Stimulated activated naive CD4-positive, alpha-beta T cell (primary cell): ENCODE results near the gene PDAP1.
A peak's percentile ranks its signal among the peaks of the same experiment; 100 is the strongest.
"Not testable (repeated sequence)": the region's sequence is repeated elsewhere in the genome, so short reads cannot be mapped to it uniquely, and the experiment has no call there.

ENCODE experiments used
- DNase-seq, 6 experiments: peaks; one replicate each; lab custom pipeline; 2025; lab: John Stamatoyannopoulos, UW

Gene PDAP1

GRCh38 chr7:99424932-99425730 is 16.7 kb upstream of the PDAP1 start:
- DNase-seq, result no peak

GRCh38 chr7:99422625-99423024 is 14.2 kb upstream of the PDAP1 start:
- no peak for DNase-seq

GRCh38 chr7:99422186-99422585 is 13.8 kb upstream of the PDAP1 start:
- DNase-seq, result no peak

- DNase-seq, result no peak
Observed at GRCh38 chr7:99420986-99421385, 12.6 kb upstream of the PDAP1 start.

- no peak for DNase-seq
Observed at GRCh38 chr7:99420213-99420612, 11.8 kb upstream of the PDAP1 start.

- DNase-seq, result no peak
Observed at GRCh38 chr7:99419323-99420021, 11.1 kb upstream of the PDAP1 start.

- DNase-seq, result no peak
Observed at GRCh38 chr7:99418260-99418659, 9.9 kb upstream of the PDAP1 start.

GRCh38 chr7:99415513-99416127 is 7.2 kb upstream of the PDAP1 start:
- DNase-seq, result not testable (repeated sequence)

- DNase-seq, result no peak
Observed at GRCh38 chr7:99410635-99411034, 2.2 kb upstream of the PDAP1 start.

- DNase-seq, result peak in 1 of 6 experiments; percentile 17
Observed at GRCh38 chr7:99409806-99410205, 1.4 kb upstream of the PDAP1 start.

GRCh38 chr7:99409192-99409572 is 785 bp upstream of the PDAP1 start:
- DNase-seq, result peak in 2 of 6 experiments; percentile 49 to 65

GRCh38 chr7:99407872-99408378 is 472 bp downstream of the PDAP1 start:
- DNase-seq, result peak in 3 of 6 experiments; percentile 20 to 54 (median 44)

- no peak for DNase-seq
Observed at GRCh38 chr7:99406557-99406956, 1.8 kb downstream of the PDAP1 start.

GRCh38 chr7:99404977-99405320 is 3.4 kb downstream of the PDAP1 start:
- DNase-seq, result no peak

GRCh38 chr7:99404235-99404976 is 4.0 kb downstream of the PDAP1 start:
- DNase-seq, result no peak

- DNase-seq, result no peak
Observed at GRCh38 chr7:99403764-99404163, 4.6 kb downstream of the PDAP1 start.

- DNase-seq, result no peak
Observed at GRCh38 chr7:99402854-99403253, 5.5 kb downstream of the PDAP1 start.

- no peak for DNase-seq
Observed at GRCh38 chr7:99399597-99399996, 8.8 kb downstream of the PDAP1 start.

- no peak for DNase-seq
Observed at GRCh38 chr7:99398891-99399445, 9.4 kb downstream of the PDAP1 start.

GRCh38 chr7:99397297-99397983 is 11.0 kb downstream of the PDAP1 start:
- no peak for DNase-seq
